Astrocyte of the hippocampus (primary cell): Measurements from ENCODE around the gene TBC1D10B.
A peak's percentile ranks its signal among the peaks of the same experiment; 100 is the strongest.
"Not testable (repeated sequence)": the region's sequence is repeated elsewhere in the genome, so short reads cannot be mapped to it uniquely, and the experiment has no call there.

Source experiments
- DNase-seq: peaks from one replicate; pipeline ENCODE4 v3.0.0; 2011; ENCODE audit warnings: low read depth, low spot score

Gene TBC1D10B

GRCh38 chr16:30355144-30355953 lies 14.9 kb downstream of the TBC1D10B start, which contains the start of gene CD2BP2:
Gene CD2BP2, minus strand, starts transcription at chr16:30355308. Its CDS starts 627 bp downstream, at chr16:30354681.
- DNase-seq = peak; percentile 99

GRCh38 chr16:30354423-30355143 lies 15.7 kb downstream of the TBC1D10B start:
- DNase-seq = no peak

- no peak for DNase-seq
These were observed 16.7 kb downstream of the TBC1D10B start for GRCh38 chr16:30353438-30354129.

DNA sequence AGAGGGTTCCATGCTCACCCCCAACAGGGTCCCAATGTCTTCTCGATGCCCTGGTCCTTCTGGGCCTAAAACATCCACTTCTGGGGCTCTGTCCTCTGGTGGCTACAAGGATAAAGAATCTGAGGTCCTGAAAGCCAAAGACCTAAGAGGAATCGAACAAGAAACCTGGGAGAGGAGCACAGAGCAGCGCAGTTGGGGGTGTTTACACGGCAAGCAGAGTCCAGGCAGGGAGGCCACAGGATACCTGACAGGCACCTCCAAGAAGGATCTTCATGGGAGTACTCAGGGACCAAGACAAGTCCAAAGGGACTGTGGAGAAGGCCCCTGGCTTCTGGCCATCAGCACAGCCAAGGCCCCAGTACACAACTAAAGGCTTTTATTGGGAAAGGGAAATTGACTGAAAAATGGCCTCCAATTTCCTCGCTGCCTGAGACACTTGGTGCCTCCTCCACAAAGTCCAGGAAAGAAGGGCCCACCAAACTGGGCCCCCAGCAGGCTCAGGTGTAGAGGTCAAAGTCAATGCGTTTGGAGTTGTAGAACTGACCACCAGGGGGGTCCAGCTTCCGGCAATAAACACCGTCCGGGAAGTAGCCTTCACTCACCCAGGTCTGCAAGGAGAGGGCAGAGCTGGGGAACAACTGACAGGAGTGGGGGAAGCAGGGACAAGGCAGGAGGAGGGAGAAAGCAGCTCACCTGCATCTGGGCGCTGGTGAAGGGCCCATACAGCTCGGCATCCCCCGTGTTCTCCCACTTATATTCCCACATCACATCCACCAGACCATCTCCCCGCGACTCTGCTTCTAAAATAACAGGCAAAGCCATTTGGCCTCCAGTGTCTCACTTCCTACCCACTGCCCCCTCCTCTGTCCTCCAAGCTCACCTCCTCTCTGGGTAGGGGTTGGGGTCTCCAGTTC lies 17.5 kb downstream of the TBC1D10B start:
- no peak for DNase-seq

DNA sequence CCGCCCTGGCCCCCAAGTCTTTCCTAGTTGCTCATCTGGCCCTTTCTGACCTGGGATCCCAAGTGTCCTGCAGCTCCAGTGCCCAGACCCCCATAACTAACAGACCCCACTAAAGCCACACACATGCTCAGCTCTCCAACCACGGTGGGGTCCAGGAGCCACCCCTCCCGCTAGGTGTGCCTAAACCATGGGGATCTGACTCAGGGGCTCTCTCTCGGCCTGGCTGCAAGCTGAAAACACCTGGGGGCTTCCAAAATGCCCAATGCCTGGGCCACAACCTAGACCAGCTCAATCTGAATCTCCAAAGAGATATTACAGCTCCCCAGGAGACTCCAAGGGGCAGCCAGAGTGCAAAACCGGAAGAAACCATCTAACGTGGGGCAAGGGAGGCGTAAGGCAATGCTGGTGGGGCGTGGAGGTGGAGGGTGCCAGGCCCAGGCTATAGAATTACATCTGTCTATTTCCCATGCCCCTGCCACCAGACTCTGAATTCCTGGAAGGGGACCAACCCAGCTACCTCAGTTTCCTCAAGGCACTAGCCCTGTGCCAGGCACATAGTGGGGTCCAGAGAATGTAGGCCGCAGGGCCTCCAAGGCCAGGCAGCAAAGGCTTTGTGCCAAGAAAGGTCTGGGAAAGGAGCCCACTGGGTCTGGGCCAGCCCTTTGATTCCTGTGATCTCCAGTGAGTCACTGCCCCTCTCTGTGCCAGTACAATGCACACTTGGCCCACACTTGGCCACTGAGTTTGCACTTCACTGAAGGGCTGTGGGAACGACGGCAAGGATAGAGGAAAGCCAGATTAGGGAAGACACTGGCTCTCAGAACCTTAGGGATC lies 18.5 kb downstream of the TBC1D10B start:
- DNase-seq = peak; percentile 97

DNA sequence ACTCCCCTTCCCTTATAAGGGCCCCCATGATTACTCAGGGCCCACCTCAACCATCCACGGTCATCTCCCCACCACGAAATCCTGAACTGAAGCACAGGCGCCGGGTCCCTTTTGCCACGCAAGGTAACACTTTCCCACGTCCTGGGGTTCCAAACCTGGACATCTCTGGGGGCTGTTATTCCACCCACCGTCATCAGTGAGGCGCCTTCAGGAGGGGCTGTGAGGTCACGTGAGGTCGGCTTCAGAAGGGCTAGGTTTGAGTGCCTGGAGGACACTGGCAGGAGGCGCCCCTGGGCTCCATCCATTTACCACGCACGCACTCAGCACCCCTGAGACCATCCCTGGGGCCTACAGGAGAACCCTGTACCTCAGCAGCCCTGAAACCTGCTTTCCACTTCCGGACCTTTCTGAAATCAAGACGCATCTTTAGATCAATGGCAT lies 19.3 kb downstream of the TBC1D10B start:
- DNase-seq = no peak

DNA sequence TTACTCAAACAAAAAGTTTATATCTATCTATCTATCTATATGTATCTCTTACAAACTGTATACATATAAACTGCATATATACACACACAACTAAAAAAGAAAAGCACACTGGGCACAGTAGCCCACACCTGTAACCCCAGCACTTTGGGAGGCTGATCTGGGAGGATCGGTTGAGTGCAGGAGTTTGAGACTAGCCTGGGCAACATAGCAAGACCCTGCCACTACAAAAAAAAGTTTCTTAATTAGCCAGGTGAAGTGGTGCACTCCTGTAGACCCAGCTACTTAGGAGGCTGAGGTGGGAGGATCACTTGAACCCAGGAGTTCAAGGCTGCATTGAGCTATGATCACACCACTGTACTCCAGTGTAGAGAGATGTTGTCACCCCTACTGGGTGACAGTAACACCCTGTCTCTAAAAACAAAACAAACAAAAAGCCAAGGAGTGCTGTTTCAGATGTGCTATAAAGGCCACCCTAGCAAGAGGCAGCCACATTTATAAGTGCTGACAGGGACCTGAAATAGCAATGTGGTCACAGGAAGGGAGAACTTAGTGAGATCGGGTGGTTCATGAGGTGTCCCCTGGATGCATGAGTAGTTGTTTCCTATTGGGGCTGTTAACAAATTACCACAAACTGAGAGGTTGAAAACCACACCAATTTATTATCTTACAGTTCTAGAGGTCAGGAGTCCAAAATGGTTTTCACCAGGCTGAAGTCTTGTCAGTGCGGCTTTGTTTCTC lies 20.0 kb downstream of the TBC1D10B start:
- peak; percentile 34 for DNase-seq

DNA sequence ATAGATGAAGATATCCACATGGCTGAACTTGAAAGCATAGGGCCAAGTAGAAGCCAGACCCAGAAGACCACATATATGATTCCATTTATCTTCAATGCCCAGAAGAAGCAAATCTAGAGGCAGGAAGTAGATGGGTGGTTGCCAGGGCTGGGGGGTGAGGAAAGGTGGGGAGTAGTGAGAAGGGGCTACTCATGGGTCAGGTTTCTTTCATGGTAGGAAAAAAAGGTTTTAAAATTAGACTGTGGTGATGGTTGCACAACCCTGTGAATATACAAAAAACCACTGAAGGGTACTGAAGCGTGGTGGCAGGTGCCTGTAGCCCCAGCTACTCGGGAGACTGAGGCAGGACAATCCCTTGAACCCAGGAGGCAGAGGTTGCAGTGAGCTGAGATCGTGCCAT lies 20.6 kb downstream of the TBC1D10B start:
- DNase-seq = no peak

DNA sequence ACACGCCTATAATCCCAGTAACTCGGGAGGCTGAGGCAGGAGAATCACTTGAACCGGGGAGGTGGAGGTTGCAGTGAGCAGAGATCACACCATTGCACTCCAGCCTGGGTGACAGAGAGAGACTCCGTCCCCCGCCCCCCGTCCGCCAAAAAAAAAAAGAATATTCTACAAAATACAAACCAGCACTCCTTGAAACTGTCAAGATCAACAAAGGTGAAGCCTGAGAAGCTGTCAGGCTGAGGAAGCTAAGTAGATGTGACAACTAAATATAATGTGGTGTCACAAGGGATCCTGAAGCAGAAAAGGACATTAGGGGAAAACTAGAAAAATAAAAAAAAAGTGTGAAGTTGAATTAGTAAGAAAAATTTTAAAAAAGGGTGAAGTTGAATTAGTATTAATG lies 21.4 kb downstream of the TBC1D10B start:
- DNase-seq = no peak

GRCh38 chr16:30348113-30348512 lies 22.2 kb downstream of the TBC1D10B start:
- no peak for DNase-seq

GRCh38 chr16:30346286-30346685 lies 24.0 kb downstream of the TBC1D10B start:
- DNase-seq = no peak

DNA sequence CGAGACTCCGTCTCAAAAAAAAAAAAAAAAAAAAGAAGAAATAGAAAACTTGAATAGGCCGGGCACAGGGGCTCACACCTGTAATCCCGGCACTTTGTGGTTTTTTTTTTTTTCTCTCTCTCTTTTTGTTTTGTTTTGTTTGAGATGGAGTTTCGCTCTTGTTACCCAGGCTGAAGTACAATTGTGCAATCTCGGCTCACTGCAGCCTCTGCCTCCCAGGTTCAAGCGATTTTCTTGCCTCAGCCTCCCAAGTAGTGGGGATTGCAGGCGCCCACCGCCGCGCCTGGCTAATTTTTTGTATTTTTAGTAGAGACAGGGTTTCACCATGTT lies 26.8 kb downstream of the TBC1D10B start:
- DNase-seq = not testable (repeated sequence)

DNA sequence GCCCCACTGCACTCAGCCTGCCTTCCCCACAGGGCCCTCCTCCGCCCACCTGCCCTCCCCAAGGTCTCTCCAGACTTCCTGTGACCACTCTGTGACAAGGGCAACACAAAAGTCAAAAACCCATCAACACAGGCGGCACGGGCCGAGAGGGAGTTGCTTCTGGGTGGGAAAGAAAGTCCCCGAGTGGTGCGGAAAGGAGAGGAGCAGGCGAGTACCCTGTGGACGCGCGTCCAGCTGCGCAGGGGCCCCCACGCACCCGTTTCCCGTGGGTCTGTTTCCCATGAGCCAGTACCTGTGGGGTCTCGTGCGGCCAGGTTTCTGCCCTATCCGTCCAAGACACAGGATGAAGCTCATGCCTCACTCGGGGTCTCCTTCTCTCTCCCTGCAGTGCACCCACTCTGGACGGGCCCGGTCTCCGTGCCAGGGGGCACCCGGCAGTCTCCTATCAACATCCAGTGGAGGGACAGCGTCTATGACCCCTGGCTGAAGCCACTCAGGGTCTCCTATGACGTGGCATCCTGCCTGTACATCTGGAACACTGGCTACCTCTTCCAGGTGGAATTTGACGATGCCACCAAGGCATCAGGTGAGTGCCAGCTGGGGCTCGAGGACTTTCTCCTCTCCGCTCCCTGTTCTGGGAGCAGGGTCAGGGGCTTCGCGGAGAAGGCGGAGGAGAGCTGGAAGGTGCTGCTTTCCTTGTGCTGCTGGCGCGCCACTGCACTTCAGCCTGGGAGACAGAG lies 27.4 kb downstream of the TBC1D10B start:
- DNase-seq = no peak

DNA sequence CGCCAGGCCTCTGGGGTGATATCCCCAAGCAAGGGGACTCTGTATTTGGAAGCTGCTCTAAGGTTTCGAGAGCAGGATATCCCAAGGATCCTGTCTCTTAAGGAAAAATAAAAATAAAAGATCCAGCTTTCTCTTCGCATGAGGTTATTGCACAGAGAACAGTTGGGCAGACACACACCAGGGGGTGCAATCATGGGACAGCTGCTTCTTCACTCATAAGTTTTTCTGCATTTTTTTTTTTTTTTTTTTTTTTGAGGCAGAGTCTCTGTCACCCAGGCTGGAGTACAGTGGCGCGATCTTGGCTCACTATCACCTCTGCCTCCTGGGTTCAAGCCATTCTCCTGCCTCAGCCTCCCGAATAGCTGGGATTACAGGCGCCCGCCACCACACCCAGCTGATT lies 28.3 kb downstream of the TBC1D10B start:
- DNase-seq = not testable (repeated sequence)

GRCh38 chr16:30340621-30341020 lies 29.7 kb downstream of the TBC1D10B start:
- DNase-seq = no peak

DNA sequence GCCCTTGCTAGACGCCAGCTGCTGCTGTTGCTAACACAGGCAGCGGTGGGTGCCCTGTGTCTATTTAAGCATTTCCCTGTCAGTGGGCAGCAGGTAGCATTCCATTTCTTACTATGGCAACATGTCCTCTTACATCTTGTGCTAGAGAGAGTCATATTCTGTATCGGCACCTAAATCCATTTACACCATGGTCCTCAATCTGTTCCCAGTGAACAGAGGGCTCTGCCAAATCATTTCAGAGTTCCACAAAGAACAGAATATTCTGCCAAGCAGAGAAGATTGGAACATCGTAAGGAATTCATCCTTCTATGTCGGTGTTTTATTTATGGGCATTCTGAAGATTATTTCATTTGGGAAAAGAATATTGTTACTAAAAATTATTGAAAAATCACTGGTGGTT lies 31.6 kb downstream of the TBC1D10B start:
- not testable (repeated sequence) for DNase-seq

GRCh38 chr16:30337964-30338357 lies 32.3 kb downstream of the TBC1D10B start:
- DNase-seq = not testable (repeated sequence)

DNA sequence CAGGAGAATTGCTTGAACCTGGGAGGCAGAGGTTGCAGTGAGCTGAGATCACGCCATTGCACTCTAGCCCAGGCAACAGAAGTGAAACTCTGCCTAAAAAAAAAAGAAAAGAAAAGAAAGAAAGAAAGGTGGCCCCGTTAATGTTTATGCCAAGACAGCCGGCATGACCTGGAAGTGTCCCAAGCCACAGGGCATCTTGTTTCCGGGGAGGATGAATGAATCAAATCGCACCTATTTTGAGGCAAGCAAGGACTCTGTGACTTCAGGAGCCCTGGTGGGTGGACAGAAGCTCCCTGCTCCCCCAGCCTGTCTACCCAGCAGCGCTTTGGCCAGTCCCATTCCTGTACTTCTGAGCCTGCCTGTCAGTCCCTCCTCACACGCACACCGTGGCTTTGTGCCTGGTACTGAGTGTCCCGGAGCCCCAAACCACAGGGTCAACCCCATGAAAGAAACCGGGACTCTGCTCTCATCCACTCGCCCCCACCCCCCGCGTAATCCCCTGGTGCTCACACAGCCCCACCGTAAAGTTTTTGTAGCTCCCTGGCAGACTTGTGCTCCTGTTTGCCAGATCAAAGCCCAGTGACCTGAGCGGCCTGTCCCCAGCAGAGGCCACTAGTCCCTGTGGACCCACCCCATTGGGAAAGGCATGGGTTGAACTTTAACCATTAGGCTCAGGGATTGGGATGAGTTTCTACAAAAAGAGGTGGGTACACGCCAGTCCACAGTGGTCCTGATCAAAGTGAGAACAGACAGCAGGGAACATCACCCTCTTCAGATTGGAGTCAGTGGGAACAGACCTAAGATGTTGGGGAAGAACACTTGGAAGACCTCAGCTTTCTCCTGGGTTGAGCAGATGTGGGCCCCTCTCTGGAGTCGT lies 34.5 kb downstream of the TBC1D10B start:
- DNase-seq = no peak
